OCI-LY1 (cell line): ENCODE measurements around the gene CDH13.

Source experiments
- H2AFZ ChIP-seq: fragments of 200-600 bp; sonication (generic), shearing (Covaris generic); 2 replicates; pipeline ENCODE4 v1.6.0; 2014; ENCODE audit warnings: antibody characterized with exemption, mild to moderate bottlenecking, low read length
- H3F3A ChIP-seq: fragments of 200-600 bp; sonication (generic), shearing (Covaris generic); 2 replicates; pipeline ENCODE4 v1.6.0; 2014; ENCODE audit warnings: mild to moderate bottlenecking, antibody characterized with exemption, low read length, moderate library complexity; ENCODE audit not compliant: insufficient read depth
- H3K27ac ChIP-seq: fragments of 200-600 bp; sonication (generic); 2 replicates; pipeline ENCODE4 v1.5.1; 2014; ENCODE audit warnings: low read length, mixed run types, mild to moderate bottlenecking, low read depth; ENCODE audit not compliant: poor library complexity, severe bottlenecking
- H3K27me3 ChIP-seq: fragments of 200-600 bp; sonication (generic); 2 replicates; pipeline ENCODE4 v1.6.0; 2014; ENCODE audit warnings: antibody characterized with exemption, mild to moderate bottlenecking, low read length, moderate library complexity; ENCODE audit not compliant: insufficient read depth
- H3K36me3 ChIP-seq: fragments of 200-600 bp; sonication (generic); 2 replicates; pipeline ENCODE4 v1.6.1; 2014; ENCODE audit warnings: mild to moderate bottlenecking, antibody characterized with exemption, low read length, moderate library complexity, mixed read lengths; ENCODE audit not compliant: insufficient read depth
- H3K4me1 ChIP-seq: fragments of 200-600 bp; sonication (generic); 2 replicates; pipeline ENCODE4 v1.5.1; 2014; ENCODE audit warnings: mild to moderate bottlenecking, low read length, moderate library complexity; ENCODE audit not compliant: insufficient read depth, severe bottlenecking
- H3K4me2 ChIP-seq: fragments of 200-600 bp; sonication (generic), shearing (Covaris generic); 2 replicates; pipeline ENCODE4 v1.6.1; 2014; ENCODE audit warnings: low read length
- H3K4me3 ChIP-seq: fragments of 200-600 bp; sonication (generic); 2 replicates; pipeline ENCODE4 v1.5.1; 2014; ENCODE audit warnings: low read length, low read depth, mild to moderate bottlenecking, mixed read lengths; ENCODE audit not compliant: poor library complexity, severe bottlenecking
- H3K79me2 ChIP-seq: fragments of 200-600 bp; shearing (Covaris generic); 2 replicates; pipeline ENCODE4 v1.6.1; 2016; ENCODE audit warnings: mixed run types, low read length, mixed read lengths; ENCODE audit not compliant: insufficient read depth
- H3K9ac ChIP-seq: fragments of 200-600 bp; sonication (generic), shearing (Covaris generic); 2 replicates; pipeline ENCODE4 v1.6.1; 2014; ENCODE audit warnings: mild to moderate bottlenecking, low read length, mixed read lengths
- H3K9me2 ChIP-seq: fragments of 200-600 bp; sonication (generic), shearing (Covaris generic); 2 replicates; pipeline ENCODE4 v1.6.1; 2014; ENCODE audit warnings: low read depth, mild to moderate bottlenecking, low read length, mixed read lengths
- H3K9me3 ChIP-seq: fragments of 200-600 bp; shearing (Covaris generic); 2 replicates; pipeline ENCODE4 v1.6.1; 2014; ENCODE audit warnings: low read length, mixed read lengths
- H4K20me1 ChIP-seq: fragments of 200-600 bp; sonication (generic), shearing (Covaris generic); 2 replicates; pipeline ENCODE4 v1.6.0; 2016; ENCODE audit warnings: mild to moderate bottlenecking, low read length; ENCODE audit not compliant: insufficient read depth
- CTCF ChIP-seq: fragments of 200-600 bp; sonication (generic), shearing (Covaris generic); IDR thresholded peaks from 2 replicates; pipeline ENCODE4 v1.5.1; 2017; ENCODE audit warnings: mild to moderate bottlenecking, antibody characterized with exemption, low read length, moderate library complexity, mixed read lengths
- EZH2 ChIP-seq: fragments of 200-600 bp; sonication (generic), shearing (Covaris generic); IDR thresholded peaks from 2 replicates; pipeline ENCODE4 v1.8.0; 2017; ENCODE audit warnings: borderline replicate concordance, mixed run types, mild to moderate bottlenecking, antibody characterized with exemption, low read length, moderate library complexity, mixed read lengths

The CDH13 gene

GRCh38 chr16:83802135-83802534 is 1175.4 kb downstream of the CDH13 start:
- Histone ChIP-seq H2AFZ (no peak overlapping the region), H4K20me1 (no peaks in the 10 kb centered on the region), H3K27ac (no peak overlapping the region), H3K9me2 (no peaks in the 10 kb centered on the region), H3K4me2 (no peak overlapping the region), H3K36me3 (no peaks in the 10 kb centered on the region), H3F3A (no peaks in the 10 kb centered on the region), H3K79me2 (no peaks in the 10 kb centered on the region), H3K4me3 (no peak overlapping the region), H3K4me1 (peaks cover 18% of the 10 kb centered on the region), H3K9ac (no peak overlapping the region), H3K27me3 (no peaks in the 10 kb centered on the region), H3K9me3 (no peaks in the 10 kb centered on the region)
- TF ChIP-seq EZH2 = no peak
- TF ChIP-seq CTCF = no peak

DNA sequence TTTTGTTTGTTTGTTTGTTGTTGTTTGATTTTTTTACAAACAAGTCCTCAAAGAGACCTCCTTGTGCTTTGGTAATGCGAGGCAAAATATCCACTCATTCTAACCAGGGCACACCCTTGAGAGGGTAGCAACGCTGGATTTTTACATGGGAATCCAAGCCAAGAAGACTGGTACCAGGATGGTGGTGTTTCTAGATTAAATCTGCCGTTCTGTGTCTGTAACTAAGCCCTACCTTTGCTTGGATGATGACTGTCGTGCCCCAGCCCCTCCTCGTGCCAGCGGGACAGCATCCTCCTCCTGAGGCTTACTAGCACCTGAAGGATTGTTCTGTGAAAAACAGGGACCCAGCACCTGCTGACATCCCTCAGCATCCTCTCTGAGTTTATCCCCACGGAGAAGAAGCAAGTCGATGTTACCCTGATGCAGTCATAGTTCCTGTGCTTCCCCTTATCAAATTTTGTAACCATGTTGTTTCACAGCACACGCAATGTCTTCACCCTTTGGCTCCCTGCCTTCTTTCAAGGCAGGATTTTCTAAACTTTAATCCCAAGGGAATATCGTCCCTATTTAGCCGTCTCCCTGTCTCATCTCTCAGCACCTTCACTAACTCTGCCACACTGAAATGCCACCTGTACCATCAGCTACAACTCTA is 1175.9 kb downstream of the CDH13 start:
- H3K4me3 ChIP-seq = no peak overlapping the region
- H3K36me3 ChIP-seq = no peaks in the 10 kb centered on the region
- no peak overlapping the region for H3K4me2 ChIP-seq
- H3K9ac ChIP-seq = no peak overlapping the region
- no peak for TF ChIP-seq CTCF
- no peak for TF ChIP-seq EZH2
- no peaks in the 10 kb centered on the region for H3K9me3 ChIP-seq
- H3F3A ChIP-seq = no peaks in the 10 kb centered on the region
- no peak overlapping the region for H2AFZ ChIP-seq
- no peaks in the 10 kb centered on the region for H3K27me3 ChIP-seq
- no peaks in the 10 kb centered on the region for H4K20me1 ChIP-seq
- peaks cover 23% of the 10 kb centered on the region for H3K4me1 ChIP-seq
- H3K27ac ChIP-seq = no peak overlapping the region
- H3K79me2 ChIP-seq = no peaks in the 10 kb centered on the region
- H3K9me2 ChIP-seq = no peaks in the 10 kb centered on the region

DNA sequence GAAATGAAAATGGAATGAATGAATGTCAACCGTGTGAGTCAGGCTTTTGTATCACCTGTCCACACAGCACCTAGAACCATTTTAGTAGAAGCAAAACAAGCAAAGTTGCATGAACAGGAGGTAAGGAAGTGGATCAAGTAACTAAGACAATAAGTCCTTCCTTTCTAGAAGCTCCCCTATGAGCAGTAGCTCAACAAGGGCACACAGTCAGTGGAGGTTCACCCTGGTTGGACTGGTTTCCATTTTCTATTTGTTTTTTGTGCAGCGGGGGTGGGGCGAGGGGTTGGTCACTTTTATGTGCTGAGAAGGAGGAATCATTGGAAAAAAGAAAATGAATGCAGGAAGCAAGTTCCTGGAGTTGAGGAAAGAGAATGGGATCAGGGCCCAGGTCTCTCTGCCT is 1177.0 kb downstream of the CDH13 start:
- no peak overlapping the region for H2AFZ ChIP-seq
- H3K36me3 ChIP-seq = no peaks in the 10 kb centered on the region
- H3K27ac ChIP-seq = no peak overlapping the region
- no peaks in the 10 kb centered on the region for H3K9me2 ChIP-seq
- H3K27me3 ChIP-seq = no peaks in the 10 kb centered on the region
- peaks cover 8% of the 10 kb centered on the region for H3K79me2 ChIP-seq
- no peaks in the 10 kb centered on the region for H4K20me1 ChIP-seq
- no peak overlapping the region for H3K4me2 ChIP-seq
- peaks cover 28% of the 10 kb centered on the region for H3K4me1 ChIP-seq
- no peak overlapping the region for H3K4me3 ChIP-seq
- no peak for TF ChIP-seq CTCF
- no peak for TF ChIP-seq EZH2
- no peaks in the 10 kb centered on the region for H3F3A ChIP-seq
- no peaks in the 10 kb centered on the region for H3K9me3 ChIP-seq
- H3K9ac ChIP-seq = no peak overlapping the region
